Cerebellar nuclear complex (tissue), 1 donor: ENCODE data around the gene OOSP2.

Experiments used
- DNase-seq, 2 experiments: peaks; one replicate each; lab custom pipeline; 2025; lab: John Stamatoyannopoulos, UW

Gene OOSP2

DNA sequence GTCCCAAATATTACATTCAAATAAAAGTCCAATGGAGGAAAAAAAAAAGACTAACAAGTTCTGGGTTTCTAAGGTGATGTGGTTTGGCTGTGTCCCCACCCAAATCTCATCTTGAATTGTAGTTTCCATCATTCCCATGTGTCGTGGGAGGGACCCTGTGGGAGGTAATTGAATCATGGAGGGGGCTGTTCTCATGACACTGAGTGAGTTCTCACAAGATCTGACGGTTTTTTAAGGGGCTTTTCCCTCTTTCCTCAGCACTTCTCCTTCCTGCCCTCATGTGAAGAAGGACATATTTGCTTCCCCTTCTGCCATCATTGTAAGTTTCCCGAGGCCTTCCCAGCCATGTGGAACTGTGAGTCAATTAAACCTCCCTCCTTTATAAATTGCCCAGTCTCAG is 40.3 kb downstream of the OOSP2 start:
- no peak for DNase-seq

GRCh38 chr11:60084631-60085273 is 44.5 kb downstream of the OOSP2 start:
- DNase-seq = no peak

DNA sequence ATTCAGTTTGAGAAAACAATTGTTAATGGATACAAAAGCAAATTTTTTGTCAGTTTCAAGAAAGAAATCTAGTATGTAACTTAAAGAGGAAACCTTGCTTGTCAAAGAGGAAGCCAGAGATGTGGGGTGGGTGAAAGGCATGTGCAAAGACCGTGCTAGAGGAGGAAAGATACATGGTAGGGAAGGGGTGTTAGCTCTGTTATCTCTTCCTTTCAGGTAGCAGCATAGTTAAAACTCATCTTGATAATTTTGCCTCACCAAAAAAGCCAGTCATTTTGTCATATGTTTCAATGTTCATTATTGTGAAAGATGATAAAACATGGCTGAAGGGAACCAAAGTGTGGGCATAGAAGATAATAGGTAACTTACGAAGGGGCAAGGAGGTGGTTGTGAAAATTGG is 45.7 kb downstream of the OOSP2 start:
- no peak for DNase-seq

DNA sequence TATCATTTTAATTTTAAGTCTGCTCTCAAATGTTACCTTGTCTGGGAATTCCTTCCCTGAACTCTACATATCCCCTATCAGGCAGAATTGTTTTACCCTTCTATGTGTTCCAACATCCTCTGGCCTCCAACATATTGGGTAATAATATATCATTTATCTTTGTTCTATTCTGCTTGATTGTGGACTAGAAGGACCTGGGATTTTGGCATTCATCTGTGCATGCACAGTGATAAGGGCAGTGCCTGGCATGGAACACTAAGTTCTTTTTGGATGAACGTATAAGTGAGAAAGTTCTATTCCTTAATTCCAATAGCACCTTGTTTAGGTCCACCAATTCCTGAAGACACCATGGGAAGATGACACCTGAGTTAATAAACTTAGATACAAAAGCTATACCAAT is 47.0 kb downstream of the OOSP2 start:
- DNase-seq = no peak

DNA sequence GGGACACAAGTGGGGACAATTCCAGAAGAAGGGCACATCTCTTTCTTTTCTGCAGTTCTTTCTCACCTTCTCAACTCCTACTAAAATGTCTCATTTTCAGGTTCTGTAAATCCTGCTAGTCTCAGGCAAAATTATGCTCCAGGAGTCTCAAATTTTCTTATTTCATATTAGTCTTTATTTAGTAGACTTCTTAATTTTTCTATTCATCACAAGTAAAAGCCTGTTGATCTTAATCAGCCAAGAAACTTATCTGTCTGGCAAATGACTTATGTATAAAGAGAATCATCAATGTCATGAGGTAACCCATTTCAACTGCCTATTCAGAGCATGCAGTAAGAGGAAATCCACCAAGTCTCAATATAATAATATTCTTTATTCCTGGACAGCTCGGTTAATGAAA is 48.2 kb downstream of the OOSP2 start, which contains the start of gene MS4A2:
MS4A2 (plus strand) TSS at position 301 of the 400 bp plus-strand sequence. CDS start 102 bp downstream, outside the sequence.
- DNase-seq = no peak

DNA sequence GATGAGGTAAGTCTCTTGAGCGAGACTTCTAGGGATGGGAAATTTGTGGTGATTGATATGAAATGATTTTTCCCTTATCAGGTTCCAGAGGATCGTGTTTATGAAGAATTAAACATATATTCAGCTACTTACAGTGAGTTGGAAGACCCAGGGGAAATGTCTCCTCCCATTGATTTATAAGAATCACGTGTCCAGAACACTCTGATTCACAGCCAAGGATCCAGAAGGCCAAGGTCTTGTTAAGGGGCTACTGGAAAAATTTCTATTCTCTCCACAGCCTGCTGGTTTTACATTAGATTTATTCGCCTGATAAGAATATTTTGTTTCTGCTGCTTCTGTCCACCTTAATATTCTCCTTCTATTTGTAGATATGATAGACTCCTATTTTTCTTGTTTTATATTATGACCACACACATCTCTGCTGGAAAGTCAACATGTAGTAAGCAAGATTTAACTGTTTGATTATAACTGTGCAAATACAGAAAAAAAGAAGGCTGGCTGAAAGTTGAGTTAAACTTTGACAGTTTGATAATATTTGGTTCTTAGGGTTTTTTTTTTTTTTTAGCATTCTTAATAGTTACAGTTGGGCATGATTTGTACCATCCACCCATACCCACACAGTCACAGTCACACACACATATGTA is 55.4 kb downstream of the OOSP2 start:
- DNase-seq = no peak

GRCh38 chr11:60097189-60097588 is 57.0 kb downstream of the OOSP2 start:
- DNase-seq = no peak
